GM18511 (cell line): Measurements from ENCODE around the gene DHRS9.
"Not testable (repeated sequence)": the region's sequence is repeated elsewhere in the genome, so short reads cannot be mapped to it uniquely, and the experiment has no call there.

Source experiments
- ATAC-seq: cut with Tn5 transposase; IDR thresholded peaks from one replicate; pipeline ENCODE4 v1.9.1; 2021; ENCODE audit warnings: mild to moderate bottlenecking, moderate library complexity; ENCODE audit not compliant: unreplicated experiment

DHRS9 gene

DNA sequence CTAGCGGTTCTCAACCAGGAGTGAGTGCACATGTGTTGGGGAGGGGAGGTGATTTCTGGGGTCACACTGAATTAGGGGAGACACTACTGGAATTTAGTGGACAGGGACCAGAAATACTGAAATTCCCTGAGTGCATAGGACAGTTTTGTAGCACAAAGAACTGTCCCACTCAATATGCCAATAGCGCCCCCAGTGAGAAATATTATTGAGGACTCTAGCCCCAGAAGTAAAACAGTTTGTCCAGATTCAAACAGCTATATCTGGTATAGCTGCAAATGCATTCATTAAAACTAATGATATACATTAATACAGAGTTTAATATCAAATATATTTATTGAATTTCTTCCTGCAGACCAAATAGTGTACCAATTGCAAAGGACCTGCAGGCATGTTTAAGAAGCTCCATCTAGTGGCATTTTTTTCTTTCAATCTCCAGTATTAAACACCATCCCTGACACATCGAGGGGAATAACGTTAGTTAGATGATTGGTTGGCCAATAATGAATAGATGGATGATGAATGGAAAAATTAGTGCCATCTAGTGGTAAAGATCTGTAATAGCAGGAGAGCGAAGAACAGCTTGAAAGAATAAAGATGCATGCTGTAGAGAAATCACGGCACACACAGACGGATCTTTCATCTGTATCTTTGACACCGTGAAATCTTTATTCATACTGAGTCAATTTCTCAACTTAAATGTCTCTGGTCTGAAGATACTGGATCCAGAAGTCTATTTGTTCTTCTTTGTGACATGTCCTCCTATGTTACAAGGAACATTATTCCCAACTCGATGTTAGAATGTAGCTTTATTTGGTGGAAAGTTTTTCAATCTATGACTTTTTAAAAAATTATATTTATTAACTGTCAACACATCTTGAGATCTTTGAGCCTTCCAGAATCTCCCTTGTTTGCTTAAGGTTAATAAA, 62.5 kb downstream of the DHRS9 start:
- ATAC-seq, result peak; percentile 92

DNA sequence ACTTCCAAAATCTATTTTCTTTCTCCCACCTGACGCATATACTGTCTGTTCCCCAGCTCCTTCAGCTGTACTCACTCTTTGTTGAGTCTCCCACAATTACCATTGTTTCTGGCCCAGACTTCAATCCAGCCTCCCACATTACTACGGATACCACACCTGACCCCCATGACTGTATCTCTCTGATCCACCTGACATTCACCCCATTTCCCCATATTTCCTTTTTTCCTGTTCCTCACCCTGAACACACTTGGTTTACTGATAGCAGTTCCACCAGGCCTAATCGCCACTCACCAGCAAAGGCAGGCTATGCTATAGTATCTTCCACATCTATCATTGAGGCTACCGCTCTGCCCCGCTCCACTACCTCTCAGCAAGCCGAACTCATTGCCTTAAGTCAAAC, 64.9 kb downstream of the DHRS9 start:
- not testable (repeated sequence) for ATAC-seq

DNA sequence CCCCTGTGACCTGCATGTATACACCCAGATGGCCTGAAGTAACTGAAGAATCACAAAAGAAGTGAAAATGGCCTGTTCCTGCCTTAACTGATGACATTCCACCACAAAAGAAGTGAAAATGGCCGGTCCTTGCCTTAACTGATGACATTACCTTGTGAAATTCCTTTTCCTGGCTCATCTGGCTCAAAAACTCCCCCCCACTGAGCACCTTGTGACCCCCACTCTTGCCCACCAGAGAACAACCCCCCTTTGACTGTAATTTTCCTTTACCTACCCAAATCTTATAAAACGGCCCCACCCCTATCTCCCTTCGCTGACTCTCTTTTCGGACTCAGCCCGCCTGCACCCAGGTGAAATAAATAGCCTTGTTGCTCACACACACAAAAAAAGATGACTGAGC, 67.1 kb downstream of the DHRS9 start:
- ATAC-seq, result not testable (repeated sequence)

DNA sequence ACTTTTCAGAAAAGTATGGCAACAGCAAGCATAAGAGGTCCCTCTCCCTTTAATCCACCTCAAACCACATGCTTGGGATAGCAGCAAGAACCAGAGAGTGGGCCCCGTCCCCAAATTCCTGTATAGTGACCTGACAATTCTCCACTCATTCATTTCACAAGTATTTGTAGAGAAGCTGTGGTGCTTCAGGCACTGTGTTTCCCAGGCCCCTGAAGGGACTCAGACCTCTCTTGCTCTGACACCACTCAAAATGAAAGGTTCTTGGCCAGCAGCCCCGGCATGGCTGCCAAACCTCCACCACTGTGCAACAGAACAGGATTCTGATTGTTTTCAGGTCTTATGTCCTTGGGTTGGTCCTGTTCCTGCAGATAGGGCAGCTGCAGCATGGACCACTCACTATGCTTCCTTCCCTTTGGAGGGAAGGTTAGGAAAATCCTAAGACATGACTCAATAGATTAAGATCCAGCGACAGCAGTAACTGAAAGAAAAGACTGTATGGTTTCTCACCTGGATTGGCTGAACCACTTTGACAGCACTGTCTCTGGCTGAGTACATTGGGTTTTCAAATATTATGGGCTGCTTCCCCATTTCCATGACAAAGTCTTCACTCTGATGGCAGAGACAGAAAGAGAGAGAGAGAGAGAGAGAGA, 67.6 kb downstream of the DHRS9 start:
- no peak for ATAC-seq

GRCh38 chr2:169137924-169138323, 68.6 kb downstream of the DHRS9 start:
- ATAC-seq, result no peak

DNA sequence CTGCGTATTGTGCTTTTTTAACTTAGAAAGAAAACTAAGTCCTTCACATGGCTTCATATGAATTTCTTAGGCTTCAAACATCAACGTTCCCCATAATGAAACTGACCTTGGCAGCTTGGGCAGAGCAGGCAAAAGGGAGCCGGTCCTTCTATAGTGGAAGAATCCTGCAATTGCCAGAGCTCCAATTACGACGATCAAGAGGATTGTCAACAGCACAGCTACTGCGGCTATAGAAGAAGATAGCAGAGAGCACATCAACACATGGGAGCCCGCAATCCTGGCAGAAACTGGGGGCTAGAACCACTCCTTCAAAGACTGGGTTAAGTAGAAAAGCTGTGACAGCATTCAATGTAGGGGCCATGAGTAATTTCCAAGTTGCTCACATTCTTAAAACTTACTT, 69.8 kb downstream of the DHRS9 start:
- no peak for ATAC-seq

- ATAC-seq, result no peak
Observed at GRCh38 chr2:169139993-169140767, 70.8 kb downstream of the DHRS9 start.

GRCh38 chr2:169141713-169142352, 72.5 kb downstream of the DHRS9 start:
- ATAC-seq, result peak; percentile 74

DNA sequence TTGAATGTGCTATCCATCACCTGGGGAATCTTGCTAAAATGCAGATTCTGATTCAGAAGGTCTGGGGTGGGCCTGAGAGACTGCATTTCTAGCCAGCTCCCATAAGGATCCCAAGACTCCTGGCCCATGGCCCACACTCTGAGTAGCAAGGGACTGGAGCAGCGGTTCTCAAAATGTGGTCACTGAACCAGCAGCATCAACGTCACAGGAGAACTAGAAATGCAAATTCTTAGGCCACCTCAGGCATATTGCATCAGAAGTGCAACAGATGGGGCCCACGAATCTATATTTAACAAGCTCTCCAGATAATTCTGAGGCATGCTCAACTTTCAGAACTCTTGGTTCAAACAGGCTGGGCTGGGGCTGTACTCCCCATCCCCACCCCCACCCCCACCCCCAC, 74.6 kb downstream of the DHRS9 start:
- ATAC-seq, result no peak
